K562 (cell line): ENCODE data around the gene RNF13. TPM values are rescaled to one million over a fixed set of nuclear protein-coding genes. Genes with fewer than 3 reads are reported as not detected.

ENCODE experiments used
- ATAC-seq: fragments of 200-7000 bp; cut with Tn5 transposase; 3 replicates; pipeline ENCODE4 v1.9.1; 2020; ENCODE audit warnings: moderate library complexity
- BruUV-seq: library from RNA; stranded (reverse); fragments of 400-500 nt; replicated peaks from 2 replicates; lab custom pipeline; 2021; lab: Mats Ljungman, UMichigan
- CTCF ChIA-PET: fragments of 300-600 bp; formaldehyde crosslinking; extraction: SDS; loops from one replicate; lab custom pipeline; 2021; ENCODE audit warnings: low intra/inter-chr PET ratio; lab: Yijun Ruan, JAX
- POLR2A ChIA-PET: fragments of 300-600, 350-650 bp; sonication (Branson Sonifier 250); formaldehyde crosslinking; extraction: SDS; loops from one replicate; lab custom pipeline; 2021; ENCODE audit warnings: antibody characterized with exemption, inconsistent platforms; lab: Yijun Ruan, JAX
- DNase-seq, 4 experiments: peaks; one replicate each; pipeline versions ENCODE4 v3.0.0 to v3.0.0-alpha.2; 2011 to 2018; ENCODE audit warnings: low spot score in 3 of 4, mixed read lengths in 3 of 4; ENCODE audit errors: extremely low read depth in 1 of 4
- FAIRE-seq: peaks from 2 replicates; lab custom pipeline; 2011; peaks lifted over from hg19 to GRCh38; lab: Jason Lieb, UNC
- H2AFZ ChIP-seq: 2 replicates; pipeline ENCODE4 v1.6.0; 2011; ENCODE audit warnings: low read depth, low read length, control low read depth, inconsistent platforms
- H3K27ac ChIP-seq: fragments of 200-600 bp; 3 replicates; pipeline ENCODE4 v1.8.0; 2011; ENCODE audit warnings: low read depth, mild to moderate bottlenecking, control low read depth, inconsistent platforms, low read length, moderate library complexity, mixed read lengths; ENCODE audit errors: extremely low read depth
- H3K27me3 ChIP-seq, 2 experiments: fragments of 300-600 bp in 1 of 2; 2 replicates in 1 of 2; 3 replicates in 1 of 2; pipeline versions ENCODE4 v1.6.0 to v1.8.0; 2011; ENCODE audit warnings: inconsistent platforms in 2 of 2, low read length in 2 of 2, mild to moderate bottlenecking in 1 of 2, mixed read lengths in 1 of 2, moderate library complexity in 1 of 2; ENCODE audit not compliant: control insufficient read depth in 2 of 2, insufficient read depth in 2 of 2
- H3K36me3 ChIP-seq: fragments of 300-600 bp; 3 replicates; pipeline ENCODE4 v1.8.0; 2011; ENCODE audit warnings: mild to moderate bottlenecking, low read length, inconsistent platforms; ENCODE audit not compliant: control insufficient read depth, insufficient read depth
- H3K4me1 ChIP-seq, 2 experiments: fragments of 200-600 bp in 1 of 2; replicated peaks in 1 of 2; 2 replicates in 1 of 2; 3 replicates in 1 of 2; pipeline versions ENCODE4 v1.5.1 to v1.8.0; 2011; ENCODE audit warnings: inconsistent platforms in 2 of 2, low read length in 2 of 2, mild to moderate bottlenecking in 1 of 2, mixed read lengths in 1 of 2, moderate library complexity in 1 of 2; ENCODE audit not compliant: control insufficient read depth in 2 of 2, insufficient read depth in 2 of 2
- H3K4me2 ChIP-seq: 2 replicates; pipeline ENCODE4 v1.6.1; 2011; ENCODE audit warnings: low read length, control low read depth, inconsistent platforms, mixed read lengths; ENCODE audit not compliant: insufficient read depth
- H3K4me3 ChIP-seq: fragments of 200-600 bp; sonication (generic), shearing (Covaris generic); 2 replicates; pipeline ENCODE4 v1.5.1; 2016; ENCODE audit warnings: control low read depth, inconsistent platforms
- H3K79me2 ChIP-seq: fragments of 200-600 bp; 3 replicates; pipeline ENCODE4 v1.8.0; 2011; ENCODE audit warnings: low read length, inconsistent platforms; ENCODE audit not compliant: control insufficient read depth, insufficient read depth
- H3K9ac ChIP-seq, 2 experiments: 2 replicates each; pipeline versions ENCODE4 v1.6.0 to v1.6.1; 2011; ENCODE audit warnings: low read depth in 2 of 2, low read length in 2 of 2, control low read depth in 1 of 2, inconsistent platforms in 1 of 2, mild to moderate bottlenecking in 1 of 2, mixed read lengths in 1 of 2; ENCODE audit not compliant: insufficient read depth in 1 of 2
- H3K9me1 ChIP-seq: one replicate; pipeline ENCODE4 v1.6.0; 2011; ENCODE audit warnings: inconsistent platforms, mild to moderate bottlenecking, low read length, moderate library complexity; ENCODE audit not compliant: control insufficient read depth, insufficient read depth
- H3K9me3 ChIP-seq: replicated peaks from 2 replicates; pipeline ENCODE4 v1.5.1; 2011; ENCODE audit warnings: low read depth, low read length, inconsistent platforms; ENCODE audit not compliant: control insufficient read depth, insufficient read depth
- H4K20me1 ChIP-seq: replicated peaks from 2 replicates; pipeline ENCODE4 v1.6.1; 2011; ENCODE audit warnings: low read length, inconsistent platforms, mixed read lengths; ENCODE audit not compliant: control insufficient read depth, insufficient read depth
- ARHGAP35 ChIP-seq: fragments of 450-650 bp; IDR thresholded peaks from 2 replicates; pipeline ENCODE4 v1.6.1; 2018; ENCODE audit not compliant: partially characterized antibody
- ARID3B ChIP-seq: fragments of 250-450 bp; sonication (Bioruptor Pico); IDR thresholded peaks from 2 replicates; pipeline ENCODE4 v1.4.0; 2020; ENCODE audit warnings: borderline replicate concordance
- CGGBP1 ChIP-seq: fragments of 250-450 bp; sonication (Bioruptor Pico); IDR thresholded peaks from 2 replicates; pipeline ENCODE4 v1.9.0; 2021; ENCODE audit warnings: mild to moderate bottlenecking
- FOXK2 ChIP-seq, 2 experiments: fragments of 450-650 bp; IDR thresholded peaks in 1 of 2; conservative IDR thresholded peaks in 1 of 2; 2 replicates each; pipeline ENCODE4 v1.6.1; 2016; ENCODE audit warnings: low read depth in 2 of 2, mild to moderate bottlenecking in 1 of 2
- HNRNPL ChIP-seq: fragments of 200-400 bp; formaldehyde crosslinking; IDR thresholded peaks from 2 replicates; pipeline ENCODE4 v1.6.1; 2017; ENCODE audit warnings: low read depth, mild to moderate bottlenecking, low read length
- MGA ChIP-seq: fragments of 450-650 bp; IDR thresholded peaks from 2 replicates; pipeline ENCODE4 v1.6.1; 2016; ENCODE audit warnings: mild to moderate bottlenecking, moderate library complexity
- NFE2 ChIP-seq: IDR thresholded peaks from 2 replicates; pipeline ENCODE4 v1.6.1; 2014; ENCODE audit warnings: antibody characterized with exemption, low read depth
- NFXL1 ChIP-seq: fragments of 450-650 bp; formaldehyde crosslinking; IDR thresholded peaks from 2 replicates; pipeline ENCODE4 v1.4.0; 2021; ENCODE audit warnings: mild to moderate bottlenecking
- ZNF217 ChIP-seq: sonication (generic); formaldehyde crosslinking; IDR thresholded peaks from 2 replicates; pipeline ENCODE4 v1.8.0; 2022; ENCODE audit warnings: mild to moderate bottlenecking, missing genetic modification reagents
- ZNF23 ChIP-seq: fragments of 250-450 bp; sonication (Bioruptor Pico); IDR thresholded peaks from 2 replicates; pipeline ENCODE4 v1.4.0; 2020; ENCODE audit warnings: mild to moderate bottlenecking
- ZNF311 ChIP-seq: fragments of 250-450 bp; sonication (Bioruptor Pico); IDR thresholded peaks from 2 replicates; pipeline ENCODE4 v1.4.0; 2020; ENCODE audit warnings: mild to moderate bottlenecking, moderate library complexity
- in situ Hi-C: fragments of 300-500 bp; cut with MboI; formaldehyde crosslinking; loops from 4 replicates; pipeline ENCODE4 v1.15.0; 2018; ENCODE audit warnings: inconsistent platforms, mixed read lengths
- intact Hi-C: fragments of 100-400 bp; cut with micrococcal nuclease; formaldehyde crosslinking; loops from 2 replicates; pipeline ENCODE4 v1.14.2; 2022
- polyA plus RNA-seq, 8 experiments: library from polyadenylated mRNA; depleted of rRNA in 4 of 8; stranded (reverse) in 5 of 8; unstranded in 3 of 8; fragments of >200 nt; fragmentation: Nextera tagmentation in 2 of 8; fragmentation: Illumina TruSeq in 1 of 8; extraction: Ambion mirVana in 2 of 8; extraction: Trizol in 1 of 8; gene quantifications; 2 replicates each; pipeline versions ENCODE4 v1.2.1 to v1.2.3, GENCODE V29; 2011 to 2014; ENCODE audit warnings: inconsistent platforms in 1 of 8, missing spikeins in 1 of 8
- total RNA-seq, 7 experiments: library from RNA; depleted of rRNA in 6 of 7; stranded (reverse); fragments of >200 nt in 6 of 7; fragmentation: Illumina TruSeq in 2 of 7; extraction: Trizol in 2 of 7; gene quantifications; 2 replicates each; pipeline versions ENCODE4 v1.2.1 to v1.2.3, GENCODE V29; 2011 to 2021; ENCODE audit warnings: low replicate concordance in 1 of 7

The RNF13 gene
- total and polyA plus RNA-seq, 9 of the 15 experiments (the other 6 are each of a cell fraction or from before 2014, with no cell fraction given) = 12.7 to 35.8 (median 18.9) TPM

- intact Hi-C loops = no loop called here
- no peaks in the 10 kb centered on the region for H4K20me1 ChIP-seq
- H3K4me3 ChIP-seq = no peak overlapping the region
- no peak overlapping the region for H3K9ac ChIP-seq
- no peak overlapping the region for H3K27ac ChIP-seq
- H3K4me2 ChIP-seq = no peak overlapping the region
- no TSS peak for BruUV-seq
- H3K9me1 ChIP-seq = no peaks in the 10 kb centered on the region
- FAIRE-seq = no peak
- in situ Hi-C loops = no loop called here
- H3K36me3 ChIP-seq = no peaks in the 10 kb centered on the region
- H3K79me2 ChIP-seq = no peaks in the 10 kb centered on the region
- no peaks in the 10 kb centered on the region for H3K27me3 ChIP-seq
- ChIA-PET CTCF (no interaction called here), POLR2A (no interaction called here)
- no peaks in the 10 kb centered on the region for H3K9me3 ChIP-seq
- DNase-seq = no peak
- ATAC-seq = no peak
- H3K4me1 ChIP-seq = no peaks in the 10 kb centered on the region
- H2AFZ ChIP-seq = no peak overlapping the region
- TF ChIP-seq HNRNPL (no peak), ARHGAP35 (no peak), MGA (no peak), CGGBP1 (CRISPR knock-in tag) (no peak), NFE2 (no peak), ZNF23 (CRISPR knock-in tag) (no peak), NFXL1 (CRISPR knock-in tag) (no peak), ZNF217 (no peak), FOXK2 (conservative IDR thresholded peaks at IDR 0.05 in 1 of 2, IDR thresholded peaks at IDR 0.05 in 1 of 2; ENCODE audit: low read depth in 2 of 2) (no peak), ZNF311 (CRISPR knock-in tag) (no peak), ARID3B (no peak)
Measured at GRCh38 chr3:150000641-150001040, 187.6 kb downstream of the RNF13 start.
